ENCODE measurements around the gene HMGXB3.
"Not testable (repeated sequence)": the region's sequence is repeated elsewhere in the genome, so short reads cannot be mapped to it uniquely, and the experiment has no call there.

HMGXB3 gene

DNA sequence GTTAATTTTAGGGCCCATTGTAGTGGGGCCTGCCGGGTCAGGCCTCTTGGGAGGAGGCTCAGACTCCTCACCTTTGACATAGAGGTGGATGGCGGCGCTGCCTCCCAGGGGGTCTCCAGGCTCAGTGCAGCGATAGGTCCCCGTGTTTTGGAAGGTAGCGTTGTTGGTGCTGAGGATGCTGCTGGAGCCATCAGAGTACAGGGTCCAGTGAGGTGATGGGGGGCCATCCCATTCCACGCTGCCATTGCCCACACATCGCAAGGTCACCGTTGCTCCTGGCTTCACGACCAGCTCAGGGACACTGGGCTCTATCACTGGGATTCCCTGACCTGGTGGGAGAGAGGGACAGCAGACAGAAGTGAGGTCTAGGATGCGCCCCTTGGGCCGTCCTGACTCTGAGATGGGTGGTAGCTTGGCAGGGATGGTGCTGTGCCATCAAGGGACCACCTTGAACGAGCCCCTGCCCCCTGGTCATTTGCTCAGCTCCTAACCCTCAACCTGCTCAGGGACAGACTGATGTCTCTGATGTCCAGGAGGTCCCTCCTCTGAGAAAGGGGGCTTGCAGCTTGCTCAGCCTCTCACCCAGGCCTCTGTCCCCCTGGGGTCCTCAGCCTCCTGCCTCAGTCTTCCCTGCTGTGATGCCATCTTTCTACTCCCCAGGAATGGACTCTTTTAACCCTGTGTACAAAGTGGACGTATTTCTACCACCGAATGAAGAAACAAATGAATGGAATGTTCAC lies 80.3 kb downstream of the HMGXB3 start:
- Mint-ChIP-seq H3K27me3 (ENCODE audit: low read depth) (peaks cover 7% of the 10 kb centered on the region), H3K9me3 (no peaks in the 10 kb centered on the region), H3K36me3 (ENCODE audit: low read depth) (no peaks in the 10 kb centered on the region), H3K27ac (no peak overlapping the region), H3K4me1 (ENCODE audit: low read depth) (peaks cover 3% of the 10 kb centered on the region), H3K4me3 (no peak overlapping the region)
- DNase-seq (ENCODE audit: low spot score), result no peak

DNA sequence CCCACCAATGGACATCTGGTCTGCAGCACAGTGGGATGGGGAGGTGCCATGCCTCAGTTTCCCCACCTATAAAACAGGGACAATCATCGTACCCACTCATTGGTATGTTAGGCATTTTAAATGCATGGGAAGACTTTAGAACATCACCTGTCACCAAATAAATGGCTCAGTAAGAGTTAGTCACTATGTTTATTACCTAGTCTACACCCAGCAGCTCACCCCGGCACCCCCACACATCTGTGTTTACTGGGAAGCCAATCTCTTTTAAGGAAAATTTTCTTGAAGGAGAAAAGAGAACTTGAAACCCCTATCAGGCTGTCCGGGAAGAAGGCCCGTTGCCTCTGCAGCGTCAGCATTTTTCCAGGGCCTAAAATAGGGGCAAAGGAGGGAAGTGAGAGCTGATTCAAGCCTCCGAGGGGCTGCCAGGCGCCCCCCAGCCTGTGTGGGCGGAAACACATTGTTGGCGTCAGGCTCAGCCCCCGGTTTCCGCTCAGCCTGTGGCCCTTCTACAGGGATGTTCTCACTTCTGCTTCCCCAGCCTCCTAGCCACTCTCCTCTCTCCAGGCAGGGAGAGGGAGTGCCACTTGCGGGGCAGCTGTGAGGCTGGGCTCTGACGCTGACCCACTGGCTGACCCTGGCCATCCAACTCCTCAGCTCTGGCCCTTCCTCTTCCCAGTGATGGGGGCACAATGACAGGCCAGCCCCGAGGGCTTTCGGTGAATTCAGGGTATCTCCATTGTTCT lies 81.2 kb downstream of the HMGXB3 start:
- no peak for DNase-seq (ENCODE audit: low spot score)
- Mint-ChIP-seq H3K4me1 (ENCODE audit: low read depth) (peaks cover 3% of the 10 kb centered on the region), H3K27me3 (ENCODE audit: low read depth) (peaks cover 8% of the 10 kb centered on the region), H3K4me3 (no peak overlapping the region), H3K27ac (no peak overlapping the region), H3K36me3 (ENCODE audit: low read depth) (no peaks in the 10 kb centered on the region), H3K9me3 (no peaks in the 10 kb centered on the region)

GRCh38 chr5:150082374-150082773 lies 81.8 kb downstream of the HMGXB3 start:
- no peak overlapping the region for H3K27ac Mint-ChIP-seq
- no peak overlapping the region for H3K4me3 Mint-ChIP-seq
- peaks cover 13% of the 10 kb centered on the region for H3K27me3 Mint-ChIP-seq (ENCODE audit: low read depth)
- no peak for DNase-seq (ENCODE audit: low spot score)
- H3K9me3 Mint-ChIP-seq, result no peaks in the 10 kb centered on the region
- no peaks in the 10 kb centered on the region for H3K36me3 Mint-ChIP-seq (ENCODE audit: low read depth)
- peaks cover 3% of the 10 kb centered on the region for H3K4me1 Mint-ChIP-seq (ENCODE audit: low read depth)

GRCh38 chr5:150082889-150083288 lies 82.3 kb downstream of the HMGXB3 start:
- H3K27me3 Mint-ChIP-seq (ENCODE audit: low read depth), result peaks cover 13% of the 10 kb centered on the region
- H3K27ac Mint-ChIP-seq, result no peak overlapping the region
- peaks cover 3% of the 10 kb centered on the region for H3K4me1 Mint-ChIP-seq (ENCODE audit: low read depth)

DNA sequence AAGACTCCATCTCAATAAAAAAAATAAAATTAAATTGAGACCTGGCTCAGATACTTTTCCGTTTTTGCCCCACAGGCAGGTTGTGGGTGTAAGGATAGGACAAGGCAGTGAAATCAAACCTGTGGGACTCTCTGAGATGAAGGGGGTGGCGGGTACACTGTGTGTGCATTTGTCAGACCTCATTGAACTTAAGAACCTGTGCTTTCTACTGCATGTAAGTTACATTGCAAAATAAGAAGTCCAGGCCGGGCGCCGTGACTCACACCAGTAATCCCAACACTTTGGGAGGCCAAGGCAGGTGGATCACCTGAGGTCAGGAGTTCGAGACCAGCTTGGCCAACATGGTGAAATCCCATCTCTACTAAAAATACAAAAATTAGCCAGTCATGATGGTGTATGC lies 84.2 kb downstream of the HMGXB3 start:
- H3K4me1 Mint-ChIP-seq (ENCODE audit: low read depth); H3K36me3 Mint-ChIP-seq (ENCODE audit: low read depth); H3K4me3 Mint-ChIP-seq; H3K27ac Mint-ChIP-seq; DNase-seq (ENCODE audit: low spot score); H3K9me3 Mint-ChIP-seq: not testable (repeated sequence)
- peaks cover 23% of the 10 kb centered on the region for H3K27me3 Mint-ChIP-seq (ENCODE audit: low read depth)

More at GRCh38 chr5:150082889-150083288, 82.3 kb downstream of the HMGXB3 start:
- no peak for DNase-seq (ENCODE audit: low spot score)
- Mint-ChIP-seq H3K9me3 (no peaks in the 10 kb centered on the region), H3K36me3 (ENCODE audit: low read depth) (no peaks in the 10 kb centered on the region), H3K4me3 (no peak overlapping the region)

DNA sequence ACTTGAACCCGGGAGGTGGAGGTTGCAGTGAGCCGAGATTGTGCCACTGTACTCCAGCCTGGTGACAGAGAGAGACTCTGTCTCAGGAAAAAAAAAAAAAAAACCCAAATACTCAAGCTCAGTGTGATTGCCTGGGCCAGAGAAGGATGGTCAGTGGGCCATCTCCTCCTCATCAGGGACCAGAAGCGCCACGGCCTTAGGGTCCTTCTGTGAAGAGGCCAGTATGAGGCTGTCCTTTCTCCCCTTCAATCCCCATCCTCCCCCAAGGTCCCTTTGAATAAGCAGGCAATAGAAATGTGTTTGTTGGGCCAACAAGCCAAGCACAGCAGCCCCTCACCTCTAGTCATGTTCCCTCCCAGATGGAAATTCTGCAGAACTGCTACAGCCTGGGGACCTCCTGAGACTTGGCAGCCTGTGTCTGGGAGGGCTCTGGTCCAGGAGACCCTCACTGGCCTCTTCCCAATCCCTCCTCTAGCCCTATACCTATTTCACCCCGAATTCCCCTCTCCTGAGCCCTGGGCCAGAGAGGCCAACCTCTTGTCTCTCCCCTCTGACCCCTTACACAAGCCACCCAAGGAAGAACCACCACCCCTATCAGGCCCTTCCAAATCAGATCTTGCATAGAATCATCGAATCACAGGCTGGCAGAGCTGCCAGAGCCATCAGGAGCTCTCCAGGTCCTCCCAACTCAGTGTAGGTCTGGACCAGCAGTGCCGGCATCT lies 84.8 kb downstream of the HMGXB3 start:
- no peak for DNase-seq (ENCODE audit: low spot score)
- Mint-ChIP-seq H3K4me1 (ENCODE audit: low read depth) (peaks cover 3% of the 10 kb centered on the region), H3K9me3 (no peaks in the 10 kb centered on the region), H3K4me3 (no peak overlapping the region), H3K27ac (no peak overlapping the region), H3K27me3 (ENCODE audit: low read depth) (peaks cover 23% of the 10 kb centered on the region), H3K36me3 (ENCODE audit: low read depth) (no peaks in the 10 kb centered on the region)

DNA sequence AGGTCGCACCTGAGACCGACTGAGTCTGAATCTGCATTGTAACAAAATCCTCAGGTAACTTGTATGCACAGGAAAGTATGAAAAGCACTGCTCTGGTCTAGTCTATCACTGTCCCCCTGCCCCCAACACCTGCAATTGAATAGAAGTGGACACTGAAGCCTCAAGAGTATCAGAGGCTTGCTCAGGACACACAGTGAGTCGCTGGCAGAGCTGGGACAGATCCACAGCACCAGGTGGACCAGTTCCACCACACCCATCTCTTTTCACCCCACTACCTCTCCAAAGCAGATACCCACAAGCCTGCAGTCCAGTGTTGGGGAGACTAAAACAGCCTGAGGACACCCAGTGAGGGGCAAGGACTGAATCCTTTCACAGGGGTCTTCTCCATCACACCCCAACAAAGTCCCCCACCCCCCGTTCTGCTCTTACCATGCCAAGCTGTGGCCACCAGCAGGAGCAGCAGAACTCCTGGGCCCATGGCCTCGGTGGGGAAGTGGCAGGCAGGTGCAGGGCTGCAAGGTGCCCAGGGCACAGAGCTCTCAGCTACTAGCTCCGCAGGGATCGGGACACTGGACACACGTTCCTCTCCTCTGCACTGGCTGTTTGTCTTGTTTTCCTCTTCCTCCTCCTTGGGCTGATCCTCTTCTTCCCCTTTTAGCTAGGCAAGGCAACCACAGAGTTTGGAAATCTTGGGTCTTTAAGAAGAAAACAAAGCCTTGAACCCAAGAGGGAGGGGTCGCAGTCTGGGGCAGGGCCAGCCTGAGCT lies 85.6 kb downstream of the HMGXB3 start, which contains the start of gene CSF1R:
Gene CSF1R (minus strand): TSS at position 605 of the 766 bp plus-strand sequence. CDS start 127 bp downstream, at position 478.
- peaks cover 3% of the 10 kb centered on the region for H3K4me1 Mint-ChIP-seq (ENCODE audit: low read depth)
- H3K27me3 Mint-ChIP-seq (ENCODE audit: low read depth), result peaks cover 27% of the 10 kb centered on the region
- no peaks in the 10 kb centered on the region for H3K9me3 Mint-ChIP-seq

GRCh38 chr5:150092159-150092787 lies 91.7 kb downstream of the HMGXB3 start:
- Mint-ChIP-seq H3K27me3 (ENCODE audit: low read depth) (peaks cover 32% of the 10 kb centered on the region), H3K4me1 (ENCODE audit: low read depth) (peaks cover 1% of the 10 kb centered on the region), H3K36me3 (ENCODE audit: low read depth) (no peaks in the 10 kb centered on the region), H3K27ac (no peak overlapping the region), H3K9me3 (no peaks in the 10 kb centered on the region), H3K4me3 (no peak overlapping the region)
- DNase-seq (ENCODE audit: low spot score), result no peak

More for the DNA sequence above, 85.6 kb downstream of the HMGXB3 start, which contains the start of gene CSF1R:
- H3K36me3 Mint-ChIP-seq (ENCODE audit: low read depth), result no peaks in the 10 kb centered on the region
- no peak for DNase-seq (ENCODE audit: low spot score)
- H3K27ac Mint-ChIP-seq, result no peak within 1 kb of the TSS
- H3K4me3 Mint-ChIP-seq, result no peak within 1 kb of the TSS

DNA sequence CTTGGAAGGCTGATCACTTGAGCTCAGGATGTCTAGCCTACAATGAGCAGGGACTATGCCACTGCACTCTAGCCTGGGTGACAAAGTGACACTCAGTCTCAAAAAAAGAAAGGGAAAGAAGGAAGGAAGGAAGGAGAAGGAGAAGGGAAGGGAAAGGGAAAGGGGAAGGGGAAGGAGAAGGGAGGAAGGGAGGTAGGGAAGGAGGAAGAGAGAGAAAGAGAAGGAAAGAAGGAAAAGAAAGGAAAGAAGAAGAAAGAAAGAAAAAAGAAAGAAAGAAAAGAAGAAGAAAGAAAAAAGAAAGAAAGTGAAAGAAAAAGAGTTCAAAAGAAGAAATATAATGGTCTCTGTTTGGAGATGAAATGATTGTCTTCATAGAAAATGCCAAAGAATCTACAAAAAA lies 96.6 kb downstream of the HMGXB3 start:
- Mint-ChIP-seq H3K27me3 (ENCODE audit: low read depth) (peaks cover 32% of the 10 kb centered on the region), H3K27ac (no peak overlapping the region), H3K4me3 (no peak overlapping the region), H3K36me3 (ENCODE audit: low read depth) (no peaks in the 10 kb centered on the region), H3K9me3 (no peaks in the 10 kb centered on the region), H3K4me1 (ENCODE audit: low read depth) (peaks cover 1% of the 10 kb centered on the region)
- no peak for DNase-seq (ENCODE audit: low spot score)

GRCh38 chr5:150101023-150101422 lies 100.5 kb downstream of the HMGXB3 start:
- peaks cover 23% of the 10 kb centered on the region for H3K27me3 Mint-ChIP-seq (ENCODE audit: low read depth)
- no peaks in the 10 kb centered on the region for H3K36me3 Mint-ChIP-seq (ENCODE audit: low read depth)
- no peak overlapping the region for H3K4me3 Mint-ChIP-seq
- no peak overlapping the region for H3K27ac Mint-ChIP-seq
- peaks cover 1% of the 10 kb centered on the region for H3K4me1 Mint-ChIP-seq (ENCODE audit: low read depth)
- DNase-seq (ENCODE audit: low spot score), result no peak
- no peaks in the 10 kb centered on the region for H3K9me3 Mint-ChIP-seq

All from T-helper 2 cell treated with Interferon-gamma antibody and Interleukin-4, amounts not matched to agents 5 μg/mL and 100 μg/mL, for 36 hours (primary cell).